ENCODE results near the gene DGAT2.

Gene DGAT2

DNA sequence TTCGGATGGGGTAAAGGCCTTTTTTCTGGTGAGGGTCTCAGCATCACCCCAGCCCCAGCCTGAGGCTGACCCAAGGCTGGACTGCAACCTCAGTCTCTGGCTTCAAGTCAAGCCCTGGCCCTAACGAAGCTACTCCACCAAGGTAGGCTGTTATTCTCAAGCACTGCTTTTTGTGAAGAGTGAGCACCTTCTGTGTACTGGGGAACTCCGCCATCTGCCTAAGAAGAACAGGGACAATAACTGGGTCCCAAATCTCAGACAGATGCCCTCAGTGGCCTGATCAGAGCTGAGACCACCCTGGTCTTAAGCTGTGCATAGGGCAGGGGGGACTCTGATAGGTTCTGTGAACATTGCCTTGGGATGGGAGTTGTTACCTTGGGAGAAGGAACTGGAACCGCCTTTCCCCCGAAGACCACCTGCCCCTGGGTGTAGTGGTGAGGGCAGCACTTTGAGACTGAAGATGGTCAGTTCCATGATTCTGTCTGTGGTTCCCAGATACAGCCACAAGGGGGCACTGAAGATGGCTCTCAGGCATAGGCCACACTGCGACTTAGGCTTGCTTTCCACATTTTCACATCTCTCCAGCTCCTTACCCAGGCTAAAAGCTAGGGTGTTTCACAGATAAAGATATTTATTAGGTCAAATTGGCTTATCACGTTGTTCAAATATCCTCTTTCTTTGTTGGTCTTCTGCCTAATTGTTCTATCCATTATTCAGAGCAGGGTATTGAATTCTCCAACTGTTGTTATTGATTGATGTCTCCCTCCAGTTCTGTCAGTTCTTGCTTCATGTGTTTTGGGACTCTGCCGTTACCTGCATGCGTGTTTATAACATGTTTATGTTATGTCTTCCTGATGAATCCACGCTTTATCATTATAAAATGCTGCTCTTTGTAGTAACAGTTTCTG, 34.6 kb downstream of the DGAT2 start:
- peak; percentile 67 for DNase-seq

DNA sequence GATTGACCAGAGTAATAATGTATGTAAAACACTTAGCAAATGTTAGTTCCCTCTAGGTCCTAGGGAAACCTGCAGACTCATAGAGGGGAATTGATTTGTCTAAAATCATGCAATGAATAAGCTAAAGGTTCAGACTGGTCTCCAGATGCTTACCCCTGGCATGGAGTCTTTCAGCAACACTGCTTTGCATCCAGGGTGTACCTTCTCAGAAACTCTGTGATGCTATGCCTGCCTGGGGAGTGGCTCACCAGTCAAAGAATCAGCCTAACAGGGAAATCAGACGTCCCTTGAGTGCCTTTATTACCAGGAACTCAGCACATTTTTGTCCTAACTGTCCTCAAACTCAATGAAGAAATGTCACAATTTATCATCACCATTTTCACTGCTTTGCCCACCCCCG, 40.5 kb downstream of the DGAT2 start:
- no peak for DNase-seq

DNA sequence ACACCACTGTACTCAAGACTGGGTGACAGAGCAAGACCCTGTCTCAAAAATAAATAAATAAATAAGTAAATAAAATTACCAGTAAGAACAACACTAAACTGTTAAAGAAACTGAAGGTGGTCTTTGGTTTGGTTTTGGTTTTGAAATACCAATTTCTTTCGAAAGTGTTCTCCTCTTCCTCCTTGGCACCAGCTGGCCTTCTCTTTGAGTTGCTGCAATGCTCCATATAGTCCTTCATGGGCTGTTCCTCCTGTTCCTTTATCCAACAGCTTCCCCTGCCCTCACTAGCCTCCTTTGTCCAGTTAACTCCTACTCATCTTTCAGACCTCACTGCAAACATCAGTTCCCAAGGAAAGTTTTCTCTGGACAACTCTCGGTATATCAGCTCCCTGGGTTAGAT, 41.4 kb downstream of the DGAT2 start:
- no peak for DNase-seq

DNA sequence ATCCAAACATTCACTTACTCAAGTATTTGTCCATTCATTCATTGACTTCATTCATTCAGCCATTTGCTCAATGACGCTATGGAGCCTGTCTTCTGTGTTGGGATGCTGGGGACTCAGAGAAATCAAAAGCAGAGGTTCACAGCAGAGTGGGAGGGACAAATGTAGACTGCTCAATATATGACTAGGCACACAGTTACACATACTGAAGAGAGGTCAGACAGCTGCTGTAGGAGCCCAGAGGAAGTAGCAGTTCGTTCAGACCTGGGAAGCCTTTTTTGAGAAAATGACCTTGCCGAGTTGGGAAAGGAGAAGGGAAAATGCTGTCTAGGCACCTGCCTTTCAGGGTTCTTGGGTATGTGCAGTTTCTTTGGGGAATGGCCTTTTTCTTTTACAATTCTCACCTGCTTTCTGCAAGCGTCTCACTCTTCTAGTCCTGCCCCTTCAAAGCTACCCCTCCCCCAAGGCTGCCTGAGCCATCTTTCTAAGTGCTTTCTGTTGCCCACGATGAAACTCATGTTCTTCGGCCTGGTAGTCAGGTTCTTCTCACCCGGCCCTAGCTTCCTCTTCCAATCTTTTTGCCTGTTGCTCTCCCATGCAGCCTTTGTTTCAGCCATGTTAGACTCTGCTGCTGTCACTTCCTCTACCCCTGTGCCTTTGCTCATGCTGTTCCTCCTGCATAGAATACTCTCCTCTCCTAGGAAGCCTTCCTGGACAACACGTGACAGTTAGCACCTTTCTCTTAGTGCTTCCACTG, 42.2 kb downstream of the DGAT2 start:
- no peak for DNase-seq

DNA sequence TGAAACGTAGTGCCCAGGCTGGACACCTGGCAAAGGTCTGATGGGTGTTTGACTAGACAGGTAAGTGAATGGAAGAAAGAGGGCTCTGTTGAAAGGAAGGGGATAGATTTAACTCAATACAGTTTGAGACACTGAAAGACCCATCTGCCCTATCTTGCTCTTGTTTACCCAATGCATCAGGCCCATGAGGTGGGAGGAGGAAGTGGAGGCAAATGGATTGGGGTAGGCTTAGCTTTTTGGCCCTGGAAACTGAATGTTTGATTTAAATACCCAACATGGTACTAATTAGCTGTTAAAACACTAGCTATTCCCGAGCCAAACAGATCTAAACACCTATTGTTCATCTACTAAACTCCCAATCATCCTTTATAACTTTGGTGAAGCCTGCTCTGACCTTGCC, 42.9 kb downstream of the DGAT2 start:
- no peak for DNase-seq

DNA sequence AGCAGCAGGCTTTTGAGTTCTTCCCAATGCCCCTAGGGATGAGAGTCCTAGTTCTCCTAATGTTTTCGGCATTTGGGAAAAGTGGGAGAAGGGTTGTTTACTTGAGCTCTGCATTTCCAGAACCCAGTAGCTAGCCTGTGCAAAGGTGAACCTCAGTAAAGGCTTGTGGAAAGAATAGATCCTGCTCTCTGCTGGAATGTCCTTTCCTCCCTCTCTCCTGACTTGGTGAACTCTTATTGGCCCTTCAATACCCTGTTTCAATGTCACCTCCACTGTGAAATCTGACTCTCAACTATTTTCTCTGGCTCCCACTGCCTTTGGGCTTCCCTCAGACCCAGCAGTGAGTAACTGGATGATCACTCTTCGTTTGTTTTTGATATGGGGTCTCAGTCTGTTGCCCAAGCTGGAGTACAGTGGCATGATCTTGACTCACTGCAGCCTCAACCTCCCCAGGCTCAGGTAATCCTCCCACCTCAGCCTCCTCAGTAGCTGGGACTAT, 44.0 kb downstream of the DGAT2 start:
- no peak for DNase-seq

DNA sequence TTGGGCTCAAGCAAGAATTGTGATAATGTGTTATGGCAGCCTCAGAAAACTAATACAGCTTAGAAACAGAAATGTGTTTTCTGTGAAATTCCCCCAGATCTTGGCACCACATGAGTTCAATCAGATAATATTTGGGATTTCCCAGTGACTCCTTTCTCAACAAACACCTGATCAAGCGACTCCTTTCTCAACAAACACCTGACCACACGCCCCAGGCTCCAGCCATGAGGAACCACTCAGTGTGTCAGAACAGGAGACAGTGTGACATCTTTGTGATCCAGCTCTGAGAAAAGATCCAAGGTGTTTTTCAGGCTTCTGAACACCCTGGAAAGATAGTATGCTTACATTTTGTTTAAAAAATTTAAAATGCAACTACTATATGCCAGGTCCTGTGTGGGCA, 44.5 kb downstream of the DGAT2 start:
- no peak for DNase-seq

DNA sequence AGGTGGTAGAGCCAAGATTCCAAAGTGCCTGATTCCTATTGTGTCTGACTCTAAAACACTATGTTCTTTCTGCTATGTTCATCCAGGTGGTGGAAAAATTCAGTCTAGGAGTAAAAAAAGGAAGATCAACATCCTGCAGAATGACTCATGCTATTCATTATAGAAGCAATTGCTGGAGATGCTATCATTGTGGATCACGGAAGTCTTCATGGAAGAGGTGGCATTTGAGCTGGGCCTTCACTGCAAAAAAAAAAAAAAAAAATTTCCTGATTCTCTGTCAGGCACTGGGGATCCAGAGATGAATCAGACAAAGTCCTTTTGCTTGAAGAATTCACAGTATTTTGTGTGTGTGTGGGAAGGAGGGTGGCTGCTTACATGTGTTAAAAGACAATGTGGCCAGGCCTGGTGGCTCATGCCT, 45.1 kb downstream of the DGAT2 start:
- no peak for DNase-seq

DNA sequence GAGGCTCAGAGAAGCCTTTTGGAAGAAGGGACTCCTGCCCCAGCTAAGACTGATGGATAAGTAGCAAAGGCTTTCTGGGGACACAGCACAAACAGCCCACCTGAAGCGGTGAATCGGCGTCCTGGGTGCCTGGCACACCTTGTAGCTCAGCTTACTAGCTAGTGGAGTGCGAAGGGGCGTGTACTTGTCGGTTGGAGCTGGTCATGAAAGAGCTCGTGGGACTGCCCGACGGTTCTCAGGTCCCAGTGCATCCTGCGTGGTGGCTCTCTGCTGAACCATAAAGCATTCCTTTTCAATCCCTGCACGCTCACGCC, 45.7 kb downstream of the DGAT2 start:
- DNase-seq = no peak

DNA sequence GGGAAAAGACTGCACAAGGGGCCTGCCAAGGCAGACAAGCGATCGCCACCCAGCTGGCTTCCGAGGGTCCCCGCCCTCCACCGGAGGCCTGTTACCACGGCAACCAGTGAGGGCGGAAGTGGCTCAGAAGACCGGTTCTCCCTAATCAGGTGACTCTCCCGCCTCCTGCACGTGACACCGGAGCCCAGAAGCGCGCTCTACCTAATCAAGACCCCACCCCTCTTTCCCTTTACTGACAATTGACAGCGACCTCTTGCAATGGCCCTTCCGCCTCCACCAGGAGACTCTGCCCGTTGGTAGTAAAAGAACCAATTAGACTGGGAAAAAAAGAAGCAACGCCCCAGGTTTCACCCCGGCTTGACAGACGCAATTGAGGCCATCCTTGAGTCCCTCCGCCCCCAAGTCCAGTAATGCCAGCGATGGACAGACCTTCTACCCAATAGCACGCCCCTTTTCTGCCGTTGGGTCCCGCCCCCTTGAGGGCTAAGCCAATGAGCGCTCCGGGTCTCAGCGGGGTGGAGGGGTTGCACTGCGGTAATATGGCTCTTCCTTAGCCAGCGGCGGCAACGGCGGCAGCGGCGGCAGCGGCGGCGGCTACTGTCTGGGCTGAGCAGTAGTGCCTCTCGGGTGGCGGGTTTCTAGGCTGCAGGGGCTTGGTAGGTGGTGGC, 46.2 kb downstream of the DGAT2 start, which contains the start of gene UVRAG:
TSS of gene UVRAG (plus strand) at position 534 of the 668 bp plus-strand sequence. CDS start 198 bp downstream, outside the sequence.
- peak; percentile 99 for DNase-seq

DNA sequence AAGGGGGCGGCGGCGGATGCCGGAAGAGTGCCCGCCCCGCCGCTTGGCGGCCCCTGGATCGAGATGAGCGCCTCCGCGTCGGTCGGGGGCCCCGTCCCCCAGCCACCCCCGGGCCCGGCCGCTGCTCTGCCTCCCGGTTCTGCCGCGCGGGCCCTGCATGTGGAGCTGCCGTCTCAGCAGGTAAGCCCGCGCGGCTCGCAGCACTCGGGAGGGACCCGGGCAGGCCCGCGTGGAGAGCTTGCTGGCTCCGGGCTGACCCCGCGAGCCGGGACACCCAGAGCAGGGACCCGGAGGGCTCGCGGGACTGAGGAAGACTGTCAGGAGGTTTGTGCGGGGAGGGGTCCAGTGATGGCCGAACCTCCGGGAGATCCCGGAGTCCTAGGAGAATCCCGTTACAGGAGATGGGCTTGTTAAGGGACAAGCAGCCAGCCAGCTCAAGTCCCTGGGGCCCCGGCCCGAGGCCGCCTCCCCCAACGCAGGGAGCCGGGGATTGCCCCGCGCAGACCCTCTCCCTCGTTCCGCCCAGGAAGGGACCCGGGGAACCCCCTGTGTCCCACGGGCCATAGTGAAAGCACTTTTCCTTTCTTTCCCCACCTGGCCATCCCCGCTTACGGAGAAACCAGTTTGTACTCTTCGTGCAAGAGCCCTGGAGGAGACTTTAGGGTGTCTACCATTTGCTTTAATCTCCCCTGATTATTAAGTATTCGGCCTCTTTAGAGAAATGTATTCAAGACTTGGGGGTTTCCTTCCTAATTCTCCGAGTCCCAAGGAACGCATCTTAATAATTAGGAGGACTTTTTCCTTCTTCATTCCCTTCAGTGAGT, 47.0 kb downstream of the DGAT2 start:
- DNase-seq = no peak

DNA sequence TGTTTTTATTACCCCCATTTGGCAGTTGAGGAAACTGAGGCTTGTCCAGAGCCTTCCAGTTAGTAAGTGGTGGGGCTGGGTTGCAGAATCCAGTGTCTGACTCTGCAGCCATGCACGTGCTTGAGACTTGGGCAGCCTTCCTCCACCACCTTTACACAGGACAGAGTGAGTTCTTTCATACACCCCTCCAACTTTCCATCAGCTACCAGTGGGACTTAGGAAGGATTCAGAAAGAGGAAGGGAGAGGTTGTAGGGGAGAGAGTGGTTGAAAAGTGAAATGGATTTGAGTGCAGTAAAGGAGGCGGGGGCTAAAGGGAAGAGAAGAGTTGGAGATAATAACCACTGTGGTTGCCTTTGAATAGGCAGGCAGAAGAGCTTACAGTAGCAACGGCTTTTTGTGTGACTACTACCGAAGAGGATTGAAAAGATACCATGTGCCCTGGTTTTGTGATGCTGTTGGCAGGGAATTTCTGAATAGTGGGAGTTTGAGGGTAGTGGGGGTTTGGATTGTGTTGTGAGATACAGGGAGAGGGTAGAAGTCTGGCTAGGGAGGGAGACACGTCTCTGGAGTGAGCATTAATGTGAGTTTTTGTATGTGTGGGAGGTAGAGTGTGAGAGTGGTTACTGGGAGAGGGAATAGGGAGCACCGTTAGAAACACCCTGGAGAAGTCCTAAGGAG, 48.1 kb downstream of the DGAT2 start:
- DNase-seq = peak; percentile 15

DNA sequence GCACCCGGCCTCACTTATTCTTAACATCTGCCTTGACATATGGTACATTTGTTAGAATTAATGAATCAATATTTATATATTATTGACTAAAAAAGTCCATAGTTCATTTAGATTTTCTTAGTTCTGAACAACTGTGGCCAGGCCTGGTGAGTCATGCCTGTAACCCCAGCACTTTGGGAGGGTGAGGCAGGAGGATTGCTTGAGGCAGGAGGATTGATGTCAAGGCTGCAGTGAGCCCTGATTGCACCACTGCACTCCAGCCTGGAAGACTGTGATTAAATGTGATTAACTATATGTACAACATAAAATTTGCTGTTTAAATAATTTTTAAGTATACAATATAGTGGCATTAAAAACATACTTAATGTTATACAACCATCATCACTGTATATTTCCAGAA, 52.1 kb downstream of the DGAT2 start:
- no peak for DNase-seq

DNA sequence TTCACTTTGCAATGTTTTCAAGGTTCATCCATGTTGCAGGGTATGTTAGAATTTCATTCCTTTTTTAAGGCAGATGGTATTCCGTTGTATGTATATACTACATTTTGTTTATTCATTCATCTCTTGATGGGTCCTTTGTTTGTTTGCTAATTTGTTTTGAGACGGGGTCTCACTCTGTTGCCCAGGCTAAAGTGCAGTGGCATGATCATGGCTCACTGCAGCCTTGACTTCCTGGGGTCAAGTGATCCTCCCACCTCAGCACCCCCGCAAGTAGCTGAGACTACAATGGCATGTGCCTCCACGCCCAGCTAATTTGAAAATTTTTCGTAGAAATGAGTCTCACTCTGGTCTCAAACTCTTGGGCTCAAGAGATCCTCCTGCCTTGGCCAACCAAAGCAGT, 52.6 kb downstream of the DGAT2 start:
- no peak for DNase-seq

DNA sequence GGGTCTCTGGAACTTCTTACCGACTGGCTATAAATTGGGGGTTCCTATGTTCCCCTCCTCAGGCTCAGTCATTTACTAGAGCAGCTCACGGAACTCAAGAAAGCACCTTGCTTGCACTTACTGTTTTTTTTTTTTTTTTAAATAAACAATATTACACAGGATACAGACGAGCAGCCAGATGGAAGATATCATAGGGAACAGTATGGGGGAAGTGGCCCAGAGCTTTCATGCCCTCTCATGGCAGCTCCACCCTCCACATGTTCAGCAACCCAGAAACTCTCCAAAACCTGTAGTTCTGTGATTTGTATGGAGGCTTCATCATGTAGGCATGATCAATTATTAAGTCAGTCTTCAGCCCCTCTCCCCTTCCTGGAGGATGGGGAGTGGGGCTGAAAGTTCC, 54.0 kb downstream of the DGAT2 start:
- DNase-seq = no peak

DNA sequence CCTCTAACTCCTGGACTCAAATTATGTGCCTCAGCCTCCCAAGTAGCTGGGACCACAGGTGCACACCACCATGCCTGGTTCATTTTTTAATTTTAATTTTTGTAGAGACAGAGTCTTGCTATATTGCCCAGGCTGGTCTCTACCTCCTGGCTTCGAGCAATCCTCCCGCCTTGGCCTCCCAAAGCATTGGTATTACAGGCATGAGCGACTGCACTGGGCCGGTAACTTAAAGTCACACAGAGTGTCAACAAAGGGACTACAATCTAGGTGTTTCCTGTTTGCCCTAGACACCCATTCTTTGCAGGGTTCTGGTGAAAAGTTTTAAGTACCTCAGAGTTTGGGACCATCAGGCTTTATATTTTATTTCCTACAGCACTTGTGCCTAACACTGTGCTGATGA, 54.8 kb downstream of the DGAT2 start:
- DNase-seq = no peak

DNA sequence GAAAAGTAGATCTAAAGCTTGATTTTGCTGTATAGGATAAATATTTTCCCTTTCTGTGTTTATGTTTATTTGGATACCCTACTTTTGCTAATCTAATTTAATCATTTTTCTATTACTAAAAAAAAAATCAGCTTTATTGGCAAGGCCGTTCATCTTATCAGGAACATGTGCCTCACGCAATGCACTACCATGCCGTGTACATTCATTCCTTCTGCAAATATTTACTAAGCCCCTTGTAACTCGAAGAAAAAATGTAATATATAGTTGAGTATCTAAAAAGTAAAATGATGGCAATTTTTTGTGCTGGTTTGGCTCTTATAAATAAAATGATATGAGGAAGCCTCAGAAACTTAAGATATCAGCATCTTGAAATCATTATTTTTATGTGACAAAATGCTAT, 55.4 kb downstream of the DGAT2 start:
- no peak for DNase-seq

DNA sequence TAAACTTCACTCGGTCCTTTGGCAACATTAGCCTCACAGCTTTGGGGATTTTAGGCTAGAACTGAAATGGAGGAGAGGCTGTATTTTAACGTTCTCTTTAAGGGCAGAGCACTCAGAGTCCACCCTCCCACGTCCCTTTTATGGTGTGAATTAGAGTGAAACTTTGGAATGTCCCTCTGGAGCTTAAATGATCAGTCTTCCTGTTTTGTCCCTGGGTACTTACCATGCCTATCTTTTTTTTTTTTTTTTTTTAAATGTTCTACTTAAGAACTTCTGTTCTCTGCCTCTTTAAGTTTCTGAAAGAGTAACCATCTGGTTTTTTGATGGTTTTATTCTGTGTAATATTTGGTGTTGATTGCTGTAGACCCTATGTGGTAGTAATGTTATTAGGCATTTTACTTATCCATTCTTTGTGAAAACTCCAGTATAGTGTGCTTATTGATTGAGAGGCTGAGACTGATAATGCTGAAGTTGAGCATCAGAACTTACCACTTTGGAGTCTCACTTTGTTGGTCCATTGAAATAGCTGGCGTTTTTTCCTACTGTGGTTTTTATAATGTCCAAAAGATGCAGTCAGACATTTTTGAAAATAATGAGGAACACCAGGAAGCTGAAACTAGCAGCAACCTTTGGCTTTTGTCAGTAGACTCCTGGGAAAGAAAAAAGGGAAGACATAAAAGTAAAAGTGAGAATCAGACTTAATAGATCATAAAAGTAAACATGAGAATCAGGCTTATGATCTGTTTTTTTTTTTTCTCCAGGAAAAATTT, 58.1 kb downstream of the DGAT2 start:
- DNase-seq = no peak

DNA sequence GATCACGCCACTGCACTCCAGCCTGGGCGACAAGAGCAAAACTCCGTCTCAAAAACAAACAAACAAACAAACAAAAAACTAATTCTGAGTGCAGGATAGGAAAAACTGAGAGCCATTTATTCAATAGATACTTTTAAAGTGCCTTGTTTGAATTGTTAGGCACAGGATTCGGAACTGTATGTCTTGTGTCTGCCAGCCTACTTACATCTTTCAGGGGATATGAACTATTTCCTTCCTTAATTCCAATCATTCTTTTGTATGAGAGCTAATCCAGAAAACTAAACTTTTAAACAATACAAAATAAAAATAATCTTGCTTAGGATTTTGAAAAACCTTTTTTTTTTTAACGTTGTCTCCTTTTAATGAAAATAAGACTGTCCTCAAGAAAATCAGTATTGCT, 59.0 kb downstream of the DGAT2 start:
- no peak for DNase-seq

DNA sequence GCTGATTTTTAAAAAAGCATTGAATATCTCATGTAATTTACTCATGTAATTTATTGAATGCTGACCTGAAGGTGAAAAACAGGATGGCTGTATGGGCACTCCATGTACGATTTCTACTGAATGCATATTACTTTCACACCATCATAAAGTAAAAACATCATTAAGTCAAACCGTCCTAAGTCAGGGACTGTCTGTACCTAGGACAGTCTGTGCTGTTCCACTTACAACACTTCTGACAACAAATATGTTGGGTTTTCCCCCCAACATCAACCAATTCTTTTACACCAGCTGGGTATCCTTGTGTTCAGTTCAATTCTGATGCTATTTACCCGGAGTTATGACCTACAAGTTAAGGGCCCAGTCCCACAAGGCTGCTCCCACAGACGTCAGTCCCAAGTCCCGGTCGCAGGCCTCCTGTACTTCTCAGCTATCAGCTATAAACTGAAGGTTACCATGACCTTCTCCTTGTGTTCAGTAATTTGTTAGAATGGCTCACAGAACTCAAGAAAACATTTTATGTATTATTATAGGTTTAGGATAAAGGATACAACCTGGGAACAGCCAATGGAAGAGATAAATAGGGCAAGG, 63.4 kb downstream of the DGAT2 start:
- no peak for DNase-seq

DNA sequence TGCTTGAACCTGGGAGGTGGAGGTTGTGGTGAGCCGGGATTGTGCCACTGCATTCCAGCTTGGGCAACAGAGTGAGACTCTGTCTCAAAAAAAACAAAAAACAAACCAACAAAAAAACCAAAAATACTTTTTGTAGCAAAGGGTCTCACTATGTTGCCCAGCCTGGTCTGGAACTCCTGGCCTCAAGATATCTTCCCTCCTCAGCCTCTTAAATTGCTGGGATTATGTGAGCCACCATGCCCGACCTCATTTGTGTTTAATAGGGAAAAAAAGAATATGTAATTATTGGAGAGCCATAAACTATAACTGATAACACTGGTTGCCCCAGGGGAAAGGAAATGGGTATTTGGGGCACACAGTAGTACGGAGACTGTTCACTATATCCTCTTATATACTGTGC, 66.2 kb downstream of the DGAT2 start:
- no peak for DNase-seq
